Measurements from ENCODE around the gene GUF1. TPM values are rescaled to one million over a fixed set of nuclear protein-coding genes. Genes with fewer than 3 reads are reported as not detected.

The GUF1 gene
- total and polyA plus RNA-seq, 2 experiments from 2014 or later: 15.4 to 39.9 TPM

DNA sequence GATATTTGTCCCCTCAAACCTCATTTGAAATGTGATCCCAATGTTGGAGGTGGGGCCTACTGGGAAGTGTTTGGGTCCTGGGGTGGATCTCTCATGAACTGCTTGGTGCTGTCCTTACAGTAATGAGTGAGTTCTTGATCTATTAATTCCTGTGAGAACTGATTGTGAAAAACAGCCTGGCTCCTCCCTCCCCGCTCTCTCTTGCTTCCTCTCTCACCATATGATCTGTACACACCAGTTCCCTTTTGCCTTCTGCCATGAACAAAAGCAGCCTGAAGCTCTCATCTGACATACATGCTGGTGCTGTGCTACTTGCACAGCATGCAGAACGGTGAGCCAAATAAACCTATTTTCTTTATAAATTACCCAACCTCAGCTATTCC is 15.6 kb upstream of the GUF1 start:
- no peaks in the 10 kb centered on the region for H3K9me3 Mint-ChIP-seq
- H3K27me3 Mint-ChIP-seq (ENCODE audit: insufficient read depth, low read depth, poor library complexity): no peaks in the 10 kb centered on the region

More for the DNA sequence above, 15.6 kb upstream of the GUF1 start:
- Histone ChIP-seq H3F3A (replicated peaks; ENCODE audit: low read depth) (no peaks in the 10 kb centered on the region), H3K4me2 (no peak overlapping the region), H3K4me1 (ENCODE audit: insufficient read depth) (no peaks in the 10 kb centered on the region), H4K20me1 (replicated peaks; ENCODE audit: insufficient read depth) (no peaks in the 10 kb centered on the region), H2AFZ (no peak overlapping the region), H3K9me2 (ENCODE audit: insufficient read depth) (no peaks in the 10 kb centered on the region), H3K27me3 (ENCODE audit: insufficient read depth) (no peaks in the 10 kb centered on the region), H3K36me3 (ENCODE audit: insufficient read depth) (no peaks in the 10 kb centered on the region), H3K79me2 (replicated peaks; ENCODE audit: insufficient read depth) (no peaks in the 10 kb centered on the region), H3K27ac (ENCODE audit: low read depth) (no peak overlapping the region), H3K4me3 (no peak overlapping the region)
- TF ChIP-seq ZNF114 (CRISPR knock-in tag; IDR thresholded peaks at IDR 0.05) (no peak), CREB1 (CRISPR knock-in tag; IDR thresholded peaks at IDR 0.05; ENCODE audit: low read depth) (no peak), JUNB (IDR thresholded peaks at IDR 0.05; ENCODE audit: unreplicated experiment) (no peak)
- TF ChIP-seq, protein P1, sequence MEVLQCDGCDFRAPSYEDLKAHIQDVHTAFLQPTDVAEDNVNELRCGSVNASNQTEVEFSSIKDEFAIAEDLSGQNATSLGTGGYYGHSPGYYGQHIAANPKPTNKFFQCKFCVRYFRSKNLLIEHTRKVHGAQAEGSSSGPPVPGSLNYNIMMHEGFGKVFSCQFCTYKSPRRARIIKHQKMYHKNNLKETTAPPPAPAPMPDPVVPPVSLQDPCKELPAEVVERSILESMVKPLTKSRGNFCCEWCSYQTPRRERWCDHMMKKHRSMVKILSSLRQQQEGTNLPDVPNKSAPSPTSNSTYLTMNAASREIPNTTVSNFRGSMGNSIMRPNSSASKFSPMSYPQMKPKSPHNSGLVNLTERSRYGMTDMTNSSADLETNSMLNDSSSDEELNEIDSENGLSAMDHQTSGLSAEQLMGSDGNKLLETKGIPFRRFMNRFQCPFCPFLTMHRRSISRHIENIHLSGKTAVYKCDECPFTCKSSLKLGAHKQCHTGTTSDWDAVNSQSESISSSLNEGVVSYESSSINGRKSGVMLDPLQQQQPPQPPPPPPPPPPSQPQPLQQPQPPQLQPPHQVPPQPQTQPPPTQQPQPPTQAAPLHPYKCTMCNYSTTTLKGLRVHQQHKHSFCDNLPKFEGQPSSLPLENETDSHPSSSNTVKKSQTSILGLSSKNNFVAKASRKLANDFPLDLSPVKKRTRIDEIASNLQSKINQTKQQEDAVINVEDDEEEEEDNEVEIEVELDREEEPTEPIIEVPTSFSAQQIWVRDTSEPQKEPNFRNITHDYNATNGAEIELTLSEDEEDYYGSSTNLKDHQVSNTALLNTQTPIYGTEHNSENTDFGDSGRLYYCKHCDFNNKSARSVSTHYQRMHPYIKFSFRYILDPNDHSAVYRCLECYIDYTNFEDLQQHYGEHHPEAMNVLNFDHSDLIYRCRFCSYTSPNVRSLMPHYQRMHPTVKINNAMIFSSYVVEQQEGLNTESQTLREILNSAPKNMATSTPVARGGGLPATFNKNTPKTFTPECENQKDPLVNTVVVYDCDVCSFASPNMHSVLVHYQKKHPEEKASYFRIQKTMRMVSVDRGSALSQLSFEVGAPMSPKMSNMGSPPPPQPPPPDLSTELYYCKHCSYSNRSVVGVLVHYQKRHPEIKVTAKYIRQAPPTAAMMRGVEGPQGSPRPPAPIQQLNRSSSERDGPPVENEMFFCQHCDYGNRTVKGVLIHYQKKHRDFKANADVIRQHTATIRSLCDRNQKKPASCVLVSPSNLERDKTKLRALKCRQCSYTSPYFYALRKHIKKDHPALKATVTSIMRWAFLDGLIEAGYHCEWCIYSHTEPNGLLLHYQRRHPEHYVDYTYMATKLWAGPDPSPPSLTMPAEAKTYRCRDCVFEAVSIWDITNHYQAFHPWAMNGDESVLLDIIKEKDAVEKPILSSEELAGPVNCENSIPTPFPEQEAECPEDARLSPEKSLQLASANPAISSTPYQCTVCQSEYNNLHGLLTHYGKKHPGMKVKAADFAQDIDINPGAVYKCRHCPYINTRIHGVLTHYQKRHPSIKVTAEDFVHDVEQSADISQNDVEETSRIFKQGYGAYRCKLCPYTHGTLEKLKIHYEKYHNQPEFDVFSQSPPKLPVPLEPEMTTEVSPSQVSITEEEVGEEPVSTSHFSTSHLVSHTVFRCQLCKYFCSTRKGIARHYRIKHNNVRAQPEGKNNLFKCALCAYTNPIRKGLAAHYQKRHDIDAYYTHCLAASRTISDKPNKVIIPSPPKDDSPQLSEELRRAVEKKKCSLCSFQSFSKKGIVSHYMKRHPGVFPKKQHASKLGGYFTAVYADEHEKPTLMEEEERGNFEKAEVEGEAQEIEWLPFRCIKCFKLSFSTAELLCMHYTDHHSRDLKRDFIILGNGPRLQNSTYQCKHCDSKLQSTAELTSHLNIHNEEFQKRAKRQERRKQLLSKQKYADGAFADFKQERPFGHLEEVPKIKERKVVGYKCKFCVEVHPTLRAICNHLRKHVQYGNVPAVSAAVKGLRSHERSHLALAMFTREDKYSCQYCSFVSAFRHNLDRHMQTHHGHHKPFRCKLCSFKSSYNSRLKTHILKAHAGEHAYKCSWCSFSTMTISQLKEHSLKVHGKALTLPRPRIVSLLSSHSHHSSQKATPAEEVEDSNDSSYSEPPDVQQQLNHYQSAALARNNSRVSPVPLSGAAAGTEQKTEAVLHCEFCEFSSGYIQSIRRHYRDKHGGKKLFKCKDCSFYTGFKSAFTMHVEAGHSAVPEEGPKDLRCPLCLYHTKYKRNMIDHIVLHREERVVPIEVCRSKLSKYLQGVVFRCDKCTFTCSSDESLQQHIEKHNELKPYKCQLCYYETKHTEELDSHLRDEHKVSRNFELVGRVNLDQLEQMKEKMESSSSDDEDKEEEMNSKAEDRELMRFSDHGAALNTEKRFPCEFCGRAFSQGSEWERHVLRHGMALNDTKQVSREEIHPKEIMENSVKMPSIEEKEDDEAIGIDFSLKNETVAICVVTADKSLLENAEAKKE (CRISPR knock-in tag; IDR thresholded peaks at IDR 0.05): no peak
- H3K27ac Mint-ChIP-seq: no peak overlapping the region
- DNase-seq (ENCODE audit: low spot score) (no peak), ATAC-seq (no peak)
- H3K4me1 Mint-ChIP-seq: peaks cover 8% of the 10 kb centered on the region; the same call in 2 of the 3 replicates
- H3K36me3 Mint-ChIP-seq (ENCODE audit: low read depth): no peaks in the 10 kb centered on the region
- H3K4me3 Mint-ChIP-seq: no peak overlapping the region
